ENCODE results near the gene ABLIM1. TPM values are rescaled to one million over a fixed set of nuclear protein-coding genes. Genes with fewer than 3 reads are reported as not detected.

The ABLIM1 gene
- total RNA-seq, 4 donors from 2014 or later, result 122 to 257 (median 138) TPM

GRCh38 chr10:114478281-114478680 is 179.8 kb downstream of the ABLIM1 start:
- ATAC-seq (ENCODE audit: low FRiP score) (no peak), DNase-seq (ENCODE audit: low spot score) (no peak)
- TF ChIP-seq, protein P1, sequence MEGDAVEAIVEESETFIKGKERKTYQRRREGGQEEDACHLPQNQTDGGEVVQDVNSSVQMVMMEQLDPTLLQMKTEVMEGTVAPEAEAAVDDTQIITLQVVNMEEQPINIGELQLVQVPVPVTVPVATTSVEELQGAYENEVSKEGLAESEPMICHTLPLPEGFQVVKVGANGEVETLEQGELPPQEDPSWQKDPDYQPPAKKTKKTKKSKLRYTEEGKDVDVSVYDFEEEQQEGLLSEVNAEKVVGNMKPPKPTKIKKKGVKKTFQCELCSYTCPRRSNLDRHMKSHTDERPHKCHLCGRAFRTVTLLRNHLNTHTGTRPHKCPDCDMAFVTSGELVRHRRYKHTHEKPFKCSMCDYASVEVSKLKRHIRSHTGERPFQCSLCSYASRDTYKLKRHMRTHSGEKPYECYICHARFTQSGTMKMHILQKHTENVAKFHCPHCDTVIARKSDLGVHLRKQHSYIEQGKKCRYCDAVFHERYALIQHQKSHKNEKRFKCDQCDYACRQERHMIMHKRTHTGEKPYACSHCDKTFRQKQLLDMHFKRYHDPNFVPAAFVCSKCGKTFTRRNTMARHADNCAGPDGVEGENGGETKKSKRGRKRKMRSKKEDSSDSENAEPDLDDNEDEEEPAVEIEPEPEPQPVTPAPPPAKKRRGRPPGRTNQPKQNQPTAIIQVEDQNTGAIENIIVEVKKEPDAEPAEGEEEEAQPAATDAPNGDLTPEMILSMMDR (IDR thresholded peaks at IDR 0.05), result no peak

- ATAC-seq (ENCODE audit: low FRiP score) (peak; percentile 59), DNase-seq (ENCODE audit: low spot score) (no peak)
- TF ChIP-seq, protein P1 (IDR thresholded peaks at IDR 0.05), result no peak
Measured at GRCh38 chr10:114477285-114477684, 180.8 kb downstream of the ABLIM1 start.

- DNase-seq (ENCODE audit: low spot score), result no peak
- TF ChIP-seq, protein P1 (IDR thresholded peaks at IDR 0.05), result no peak
- no peak for ATAC-seq (ENCODE audit: low FRiP score)
Measured at GRCh38 chr10:114474989-114475388, 183.1 kb downstream of the ABLIM1 start.

GRCh38 chr10:114473776-114474175 is 184.3 kb downstream of the ABLIM1 start:
- ATAC-seq (ENCODE audit: low FRiP score) (no peak), DNase-seq (ENCODE audit: low spot score) (no peak)
- TF ChIP-seq, protein P1 (IDR thresholded peaks at IDR 0.05), result no peak

DNA sequence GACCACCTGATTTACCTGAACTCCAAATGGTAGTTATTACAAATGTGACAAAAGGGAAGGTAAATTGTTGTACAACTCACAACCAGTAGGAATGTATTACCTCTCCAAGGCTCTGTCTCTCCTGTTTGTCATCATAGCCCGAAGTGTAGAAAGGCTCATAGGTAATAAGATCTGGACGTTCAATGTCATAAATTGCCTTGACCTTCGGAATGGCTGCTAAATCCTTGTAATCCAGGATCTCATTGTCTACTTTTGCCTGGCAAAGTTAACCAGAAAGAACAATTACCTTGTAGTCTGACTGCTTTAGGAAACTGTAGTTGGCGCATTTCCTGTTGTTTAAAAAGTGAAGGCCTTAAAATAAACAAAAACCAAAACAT is 185.2 kb downstream of the ABLIM1 start:
- TF ChIP-seq, protein P1 (IDR thresholded peaks at IDR 0.05), result no peak
- ATAC-seq (ENCODE audit: low FRiP score) (no peak), DNase-seq (ENCODE audit: low spot score) (no peak)

DNA sequence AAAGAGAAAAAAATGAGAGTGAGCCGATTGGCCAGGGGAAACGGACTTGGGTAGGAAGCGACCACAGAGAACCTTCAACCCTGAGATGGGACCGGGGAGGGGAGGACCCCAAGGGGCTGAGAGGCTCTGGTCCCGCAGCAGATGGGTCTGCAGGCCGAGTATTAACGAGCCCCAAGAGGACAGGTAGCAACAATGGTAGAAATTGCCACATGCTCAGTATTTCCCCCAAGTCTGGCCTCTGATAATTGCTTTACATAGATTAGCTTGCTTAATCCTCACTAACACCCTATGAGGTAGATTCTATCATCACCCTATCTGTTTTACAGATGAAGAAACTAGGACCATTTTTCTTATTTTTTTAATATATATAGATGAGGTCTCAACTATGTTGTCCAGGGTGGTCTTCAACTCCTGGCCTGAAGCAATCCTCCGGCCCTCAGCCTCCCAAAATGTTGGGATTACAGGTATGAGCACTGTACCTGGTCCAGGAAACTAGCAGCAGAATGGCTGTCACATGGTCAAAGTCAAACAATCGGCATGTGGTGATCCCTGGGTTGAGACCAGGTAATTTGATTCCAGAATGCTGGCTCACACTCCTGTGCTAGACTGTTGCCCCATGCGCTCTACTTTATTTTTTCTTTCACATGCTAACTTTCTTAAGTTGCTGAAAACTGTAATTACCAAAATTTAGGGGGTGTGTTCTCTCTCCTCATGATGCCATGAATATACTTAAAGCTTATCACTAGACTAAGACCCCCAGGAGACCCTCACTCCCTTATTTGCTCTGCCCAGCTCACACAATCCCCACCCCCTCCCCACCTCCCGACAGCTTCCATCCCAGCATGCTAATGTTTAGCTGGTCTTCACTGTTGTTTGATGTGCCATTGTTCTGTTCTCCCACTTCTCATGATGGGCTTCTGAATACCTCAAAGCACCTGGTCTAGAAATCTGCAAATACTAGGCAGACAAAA is 185.9 kb downstream of the ABLIM1 start:
- DNase-seq (ENCODE audit: low spot score) (no peak), ATAC-seq (ENCODE audit: low FRiP score) (no peak)
- TF ChIP-seq, protein P1 (IDR thresholded peaks at IDR 0.05), result no peak

Measured in omental fat pad (tissue), 4 donors.